ENCODE results near the gene DOCK3.
"Not testable (repeated sequence)": the region's sequence is repeated elsewhere in the genome, so short reads cannot be mapped to it uniquely, and the experiment has no call there.

DNA sequence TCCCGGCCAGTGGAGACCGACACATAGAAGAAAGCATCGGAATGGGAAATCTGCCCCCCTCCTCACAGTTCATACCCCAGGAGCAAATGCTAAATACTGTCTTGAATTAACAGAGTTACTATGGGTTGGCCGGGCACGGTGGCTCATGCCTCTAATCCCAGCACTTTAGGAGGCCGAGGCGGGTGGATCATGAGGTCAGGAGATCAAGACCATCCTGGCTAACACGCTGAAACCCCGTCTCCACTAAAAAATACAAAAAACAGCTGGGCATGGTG is 8.9 kb upstream of the DOCK3 start:
- TF ChIP-seq, protein P1, sequence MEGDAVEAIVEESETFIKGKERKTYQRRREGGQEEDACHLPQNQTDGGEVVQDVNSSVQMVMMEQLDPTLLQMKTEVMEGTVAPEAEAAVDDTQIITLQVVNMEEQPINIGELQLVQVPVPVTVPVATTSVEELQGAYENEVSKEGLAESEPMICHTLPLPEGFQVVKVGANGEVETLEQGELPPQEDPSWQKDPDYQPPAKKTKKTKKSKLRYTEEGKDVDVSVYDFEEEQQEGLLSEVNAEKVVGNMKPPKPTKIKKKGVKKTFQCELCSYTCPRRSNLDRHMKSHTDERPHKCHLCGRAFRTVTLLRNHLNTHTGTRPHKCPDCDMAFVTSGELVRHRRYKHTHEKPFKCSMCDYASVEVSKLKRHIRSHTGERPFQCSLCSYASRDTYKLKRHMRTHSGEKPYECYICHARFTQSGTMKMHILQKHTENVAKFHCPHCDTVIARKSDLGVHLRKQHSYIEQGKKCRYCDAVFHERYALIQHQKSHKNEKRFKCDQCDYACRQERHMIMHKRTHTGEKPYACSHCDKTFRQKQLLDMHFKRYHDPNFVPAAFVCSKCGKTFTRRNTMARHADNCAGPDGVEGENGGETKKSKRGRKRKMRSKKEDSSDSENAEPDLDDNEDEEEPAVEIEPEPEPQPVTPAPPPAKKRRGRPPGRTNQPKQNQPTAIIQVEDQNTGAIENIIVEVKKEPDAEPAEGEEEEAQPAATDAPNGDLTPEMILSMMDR (IDR thresholded peaks at IDR 0.05; ENCODE audit: extremely low read depth in 1 of 2, insufficient read depth in 1 of 2, low read depth in 1 of 2, low read length in 2 of 2), result not testable (repeated sequence)
- TF ChIP-seq POLR2AphosphoS5 (IDR thresholded peaks at IDR 0.05; ENCODE audit: insufficient read depth, low read depth, low read length), result not testable (repeated sequence)

Measured in endothelial cell of umbilical vein (primary cell).